MM.1S (cell line): ENCODE results near the gene TEKTIP1.

Experiments
- EZH2phosphoT487 ChIP-seq: fragments of 300-600 bp; sonication (generic); IDR thresholded peaks from 2 replicates; pipeline ENCODE4 v1.6.1; 2018; ENCODE audit warnings: antibody characterized with exemption, low read length
- TF ChIP-seq, protein P1 (sequence below): fragments of 300-600 bp; sonication (generic); IDR thresholded peaks from 2 replicates; pipeline ENCODE4 v1.5.1; 2016; ENCODE audit warnings: antibody characterized with exemption, low read length, mixed read lengths

DNA sequence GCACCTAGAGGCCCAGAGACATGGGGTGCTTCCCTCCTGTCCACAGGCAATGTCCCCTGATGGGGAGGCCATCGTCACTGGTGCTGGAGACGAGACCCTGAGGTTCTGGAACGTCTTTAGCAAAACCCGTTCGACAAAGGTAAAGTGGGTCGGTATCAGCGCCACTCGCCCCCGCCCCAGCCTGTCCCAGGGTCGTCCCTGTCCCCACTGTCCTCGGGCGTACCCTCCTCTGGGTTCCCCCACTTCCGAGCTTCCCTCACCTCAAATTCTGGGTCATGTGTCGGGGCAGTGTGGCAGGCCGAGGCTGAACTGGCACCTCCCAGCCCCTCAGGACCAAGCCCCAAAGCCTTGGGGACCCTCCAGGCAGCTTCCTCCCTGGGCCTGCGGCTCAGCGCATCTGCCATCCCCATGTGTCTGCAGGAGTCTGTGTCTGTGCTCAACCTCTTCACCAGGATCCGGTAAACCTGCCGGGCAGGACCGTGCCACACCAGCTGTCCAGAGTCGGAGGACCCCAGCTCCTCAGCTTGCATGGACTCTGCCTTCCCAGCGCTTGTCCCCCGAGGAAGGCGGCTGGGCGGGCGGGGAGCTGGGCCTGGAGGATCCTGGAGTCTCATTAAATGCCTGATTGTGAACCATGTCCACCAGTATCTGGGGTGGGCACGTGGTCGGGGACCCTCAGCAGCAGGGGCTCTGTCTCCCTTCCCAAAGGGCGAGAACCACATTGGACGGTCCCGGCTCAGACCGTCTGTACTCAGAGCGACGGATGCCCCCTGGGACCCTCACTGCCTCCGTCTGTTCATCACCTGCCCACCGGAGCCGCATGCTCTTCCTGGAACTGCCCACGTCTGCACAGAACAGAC lies 4.4 kb upstream of the TEKTIP1 start:
- TF ChIP-seq, protein P1, sequence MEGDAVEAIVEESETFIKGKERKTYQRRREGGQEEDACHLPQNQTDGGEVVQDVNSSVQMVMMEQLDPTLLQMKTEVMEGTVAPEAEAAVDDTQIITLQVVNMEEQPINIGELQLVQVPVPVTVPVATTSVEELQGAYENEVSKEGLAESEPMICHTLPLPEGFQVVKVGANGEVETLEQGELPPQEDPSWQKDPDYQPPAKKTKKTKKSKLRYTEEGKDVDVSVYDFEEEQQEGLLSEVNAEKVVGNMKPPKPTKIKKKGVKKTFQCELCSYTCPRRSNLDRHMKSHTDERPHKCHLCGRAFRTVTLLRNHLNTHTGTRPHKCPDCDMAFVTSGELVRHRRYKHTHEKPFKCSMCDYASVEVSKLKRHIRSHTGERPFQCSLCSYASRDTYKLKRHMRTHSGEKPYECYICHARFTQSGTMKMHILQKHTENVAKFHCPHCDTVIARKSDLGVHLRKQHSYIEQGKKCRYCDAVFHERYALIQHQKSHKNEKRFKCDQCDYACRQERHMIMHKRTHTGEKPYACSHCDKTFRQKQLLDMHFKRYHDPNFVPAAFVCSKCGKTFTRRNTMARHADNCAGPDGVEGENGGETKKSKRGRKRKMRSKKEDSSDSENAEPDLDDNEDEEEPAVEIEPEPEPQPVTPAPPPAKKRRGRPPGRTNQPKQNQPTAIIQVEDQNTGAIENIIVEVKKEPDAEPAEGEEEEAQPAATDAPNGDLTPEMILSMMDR = no peak
- TF ChIP-seq EZH2phosphoT487 = no peak
